Loucy (cell line): ENCODE results near the gene FAM117B.

Experiments
- H2AFZ ChIP-seq: fragments of 200-600 bp; sonication (generic); 2 replicates; pipeline ENCODE4 v1.6.0; 2016; ENCODE audit warnings: antibody characterized with exemption, mild to moderate bottlenecking, low read length, moderate library complexity
- H3F3A ChIP-seq: fragments of 200-600 bp; 2 replicates; pipeline ENCODE4 v1.6.0; 2016; ENCODE audit warnings: antibody characterized with exemption, low read depth, mild to moderate bottlenecking
- H3K27me3 ChIP-seq: fragments of 200-600 bp; sonication (generic); 2 replicates; pipeline ENCODE4 v1.6.1; 2014; ENCODE audit warnings: low read length, mild to moderate bottlenecking; ENCODE audit not compliant: insufficient read depth, poor library complexity, severe bottlenecking
- H3K36me3 ChIP-seq: fragments of 200-600 bp; sonication (generic); 2 replicates; pipeline ENCODE4 v1.6.1; 2016; ENCODE audit warnings: low read length; ENCODE audit not compliant: insufficient read depth
- H3K4me1 ChIP-seq: fragments of 200-600 bp; sonication (generic); 2 replicates; pipeline ENCODE4 v1.5.1; 2014; ENCODE audit warnings: low read length, mild to moderate bottlenecking; ENCODE audit not compliant: insufficient read depth, poor library complexity, severe bottlenecking
- H3K4me2 ChIP-seq: fragments of 200-600 bp; sonication (generic); 2 replicates; pipeline ENCODE4 v1.6.0; 2014; ENCODE audit warnings: antibody characterized with exemption, low read length, low read depth, mild to moderate bottlenecking; ENCODE audit not compliant: poor library complexity, severe bottlenecking
- H3K4me3 ChIP-seq: fragments of 200-600 bp; sonication (generic); 2 replicates; pipeline ENCODE4 v1.5.1; 2014; ENCODE audit warnings: low read length, mild to moderate bottlenecking, mixed read lengths; ENCODE audit not compliant: poor library complexity, severe bottlenecking
- H3K79me2 ChIP-seq: fragments of 200-600 bp; sonication (generic); 2 replicates; pipeline ENCODE4 v1.6.1; 2014; ENCODE audit warnings: low read length; ENCODE audit not compliant: insufficient read depth
- H3K9ac ChIP-seq: fragments of 200-600 bp; sonication (generic); 2 replicates; pipeline ENCODE4 v1.6.0; 2014; ENCODE audit warnings: mild to moderate bottlenecking, low read depth, low read length, moderate library complexity; ENCODE audit not compliant: poor library complexity, severe bottlenecking
- H3K9me2 ChIP-seq: fragments of 200-600 bp; sonication (generic); replicated peaks from 2 replicates; pipeline ENCODE4 v1.6.1; 2016; ENCODE audit warnings: low read depth, low read length, mixed read lengths
- H3K9me3 ChIP-seq: fragments of 200-600 bp; sonication (generic); 2 replicates; pipeline ENCODE4 v1.6.1; 2014; ENCODE audit warnings: mild to moderate bottlenecking, antibody characterized with exemption, low read length, low read depth; ENCODE audit not compliant: insufficient read depth
- H4K20me1 ChIP-seq: fragments of 200-600 bp; sonication (generic); 2 replicates; pipeline ENCODE4 v1.6.0; 2014; ENCODE audit warnings: antibody characterized with exemption, low read length, mild to moderate bottlenecking; ENCODE audit not compliant: insufficient read depth, poor library complexity, severe bottlenecking
- EZH2phosphoT487 ChIP-seq: fragments of 200-600 bp; IDR thresholded peaks from 2 replicates; pipeline ENCODE4 v1.6.1; 2018; ENCODE audit warnings: antibody characterized with exemption, mild to moderate bottlenecking, moderate library complexity, borderline replicate concordance
- TF ChIP-seq, protein P1 (sequence below): fragments of 200-600 bp; sonication (generic); conservative IDR thresholded peaks from 2 replicates; pipeline ENCODE4 v1.5.1; 2014; ENCODE audit warnings: mild to moderate bottlenecking, antibody characterized with exemption, low read length

The FAM117B gene

GRCh38 chr2:202754936-202755335 lies 120.2 kb downstream of the FAM117B start:
- Histone ChIP-seq H3K4me1 (no peaks in the 10 kb centered on the region), H3K4me2 (no peak overlapping the region), H3K4me3 (no peak overlapping the region), H3K27me3 (no peaks in the 10 kb centered on the region), H3K79me2 (no peaks in the 10 kb centered on the region), H3K9me3 (no peaks in the 10 kb centered on the region), H3K36me3 (peaks cover 41% of the 10 kb centered on the region; the same call in 1 of the 2 replicates), H3K9me2 (no peaks in the 10 kb centered on the region), H3K9ac (no peak overlapping the region), H3F3A (no peaks in the 10 kb centered on the region), H4K20me1 (peaks cover 3% of the 10 kb centered on the region), H2AFZ (no peak overlapping the region)
- TF ChIP-seq EZH2phosphoT487: no peak
- TF ChIP-seq, protein P1, sequence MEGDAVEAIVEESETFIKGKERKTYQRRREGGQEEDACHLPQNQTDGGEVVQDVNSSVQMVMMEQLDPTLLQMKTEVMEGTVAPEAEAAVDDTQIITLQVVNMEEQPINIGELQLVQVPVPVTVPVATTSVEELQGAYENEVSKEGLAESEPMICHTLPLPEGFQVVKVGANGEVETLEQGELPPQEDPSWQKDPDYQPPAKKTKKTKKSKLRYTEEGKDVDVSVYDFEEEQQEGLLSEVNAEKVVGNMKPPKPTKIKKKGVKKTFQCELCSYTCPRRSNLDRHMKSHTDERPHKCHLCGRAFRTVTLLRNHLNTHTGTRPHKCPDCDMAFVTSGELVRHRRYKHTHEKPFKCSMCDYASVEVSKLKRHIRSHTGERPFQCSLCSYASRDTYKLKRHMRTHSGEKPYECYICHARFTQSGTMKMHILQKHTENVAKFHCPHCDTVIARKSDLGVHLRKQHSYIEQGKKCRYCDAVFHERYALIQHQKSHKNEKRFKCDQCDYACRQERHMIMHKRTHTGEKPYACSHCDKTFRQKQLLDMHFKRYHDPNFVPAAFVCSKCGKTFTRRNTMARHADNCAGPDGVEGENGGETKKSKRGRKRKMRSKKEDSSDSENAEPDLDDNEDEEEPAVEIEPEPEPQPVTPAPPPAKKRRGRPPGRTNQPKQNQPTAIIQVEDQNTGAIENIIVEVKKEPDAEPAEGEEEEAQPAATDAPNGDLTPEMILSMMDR: no peak

DNA sequence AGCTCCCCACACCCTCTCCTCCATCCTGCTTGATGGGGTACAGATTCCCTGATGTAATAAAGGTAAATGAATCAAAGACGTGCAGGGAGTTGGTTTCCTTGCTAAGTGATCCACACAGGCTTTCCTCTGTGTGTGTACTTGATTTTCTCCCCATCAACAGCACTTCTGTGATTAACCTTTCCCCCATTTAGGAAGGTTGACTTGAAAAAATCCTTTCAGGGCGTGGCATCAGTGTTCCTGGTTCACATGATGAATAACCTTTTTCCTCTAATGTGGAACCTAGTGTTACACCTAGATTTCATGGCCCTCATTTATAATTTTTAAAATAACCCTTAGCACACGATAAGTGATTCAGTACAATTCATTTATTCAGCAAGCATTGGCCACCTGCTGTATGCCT lies 121.8 kb downstream of the FAM117B start:
- Histone ChIP-seq H3K4me1 (no peaks in the 10 kb centered on the region), H3K9me3 (no peaks in the 10 kb centered on the region), H3K27me3 (no peaks in the 10 kb centered on the region), H3F3A (no peaks in the 10 kb centered on the region), H3K4me2 (no peak overlapping the region), H3K9ac (no peak overlapping the region), H3K79me2 (no peaks in the 10 kb centered on the region), H2AFZ (no peak overlapping the region), H4K20me1 (no peaks in the 10 kb centered on the region), H3K36me3 (peaks cover 49% of the 10 kb centered on the region; the same call in 1 of the 2 replicates), H3K4me3 (no peak overlapping the region), H3K9me2 (no peaks in the 10 kb centered on the region)
- TF ChIP-seq, protein P1: no peak
- TF ChIP-seq EZH2phosphoT487: no peak

- TF ChIP-seq, protein P1: no peak
- no peak for TF ChIP-seq EZH2phosphoT487
- H3K27me3 ChIP-seq: no peaks in the 10 kb centered on the region
- no peak overlapping the region for H3K9ac ChIP-seq
Measured at GRCh38 chr2:202757339-202757738, 122.6 kb downstream of the FAM117B start.

More at GRCh38 chr2:202757339-202757738, 122.6 kb downstream of the FAM117B start:
- H3K36me3 ChIP-seq: peaks cover 49% of the 10 kb centered on the region; the same call in 1 of the 2 replicates
- no peaks in the 10 kb centered on the region for H3K9me3 ChIP-seq
- no peak overlapping the region for H3K4me2 ChIP-seq
- H3F3A ChIP-seq: 0 out of 2 replicates have a peak, but pooled peaks cover 3% of the 10 kb centered on the region
- no peaks in the 10 kb centered on the region for H4K20me1 ChIP-seq
- H3K9me2 ChIP-seq: no peaks in the 10 kb centered on the region
- H3K79me2 ChIP-seq: no peaks in the 10 kb centered on the region
- no peaks in the 10 kb centered on the region for H3K4me1 ChIP-seq
- H2AFZ ChIP-seq: no peak overlapping the region
- H3K4me3 ChIP-seq: no peak overlapping the region
